RWPE2 (cell line): ENCODE measurements around the gene CFD.
"Not testable (repeated sequence)": the region's sequence is repeated elsewhere in the genome, so short reads cannot be mapped to it uniquely, and the experiment has no call there.

Source experiments
- ATAC-seq: fragments of 200-7000 bp; cut with Tn5 transposase; 3 replicates; pipeline ENCODE4 v1.9.1; 2021; ENCODE audit warnings: low read depth
- DNase-seq: peaks from one replicate; pipeline ENCODE4 v3.0.0-alpha.2; 2020; ENCODE audit warnings: low spot score
- H3K27ac ChIP-seq: fragments of 450-650 bp; 2 replicates; pipeline ENCODE4 v1.5.1; 2017; ENCODE audit warnings: mild to moderate bottlenecking; ENCODE audit not compliant: poor library complexity, severe bottlenecking
- H3K27me3 ChIP-seq: fragments of 250-450 bp; sonication (Bioruptor Pico); 2 replicates; pipeline ENCODE4 v1.5.1; 2021; ENCODE audit warnings: mild to moderate bottlenecking, moderate library complexity; ENCODE audit not compliant: insufficient read depth, poor library complexity, severe bottlenecking
- H3K36me3 ChIP-seq: fragments of 250-450 bp; sonication (Bioruptor Pico); 2 replicates; pipeline ENCODE4 v1.5.1; 2020; ENCODE audit warnings: low read depth, mild to moderate bottlenecking, moderate library complexity
- H3K4me1 ChIP-seq: fragments of 250-450 bp; sonication (Bioruptor Pico); 2 replicates; pipeline ENCODE4 v1.5.1; 2021; ENCODE audit warnings: mild to moderate bottlenecking, moderate library complexity; ENCODE audit not compliant: insufficient read depth, poor library complexity, severe bottlenecking
- H3K4me3 ChIP-seq: fragments of 250-450 bp; sonication (Bioruptor Pico); 2 replicates; pipeline ENCODE4 v1.5.1; 2021; ENCODE audit warnings: mild to moderate bottlenecking, moderate library complexity; ENCODE audit not compliant: severe bottlenecking
- H3K9me3 ChIP-seq: fragments of 250-450 bp; sonication (Bioruptor Pico); 2 replicates; pipeline ENCODE4 v1.5.1; 2021; ENCODE audit warnings: mild to moderate bottlenecking, moderate library complexity; ENCODE audit not compliant: severe bottlenecking
- CTCF ChIP-seq: fragments of 450-650 bp; IDR thresholded peaks from one replicate; pipeline ENCODE4 v1.5.1; 2017; ENCODE audit warnings: mild to moderate bottlenecking, moderate library complexity; ENCODE audit not compliant: poor library complexity, severe bottlenecking

The CFD gene

GRCh38 chr19:888581-889385 is 29.3 kb downstream of the CFD start:
- Histone ChIP-seq H3K4me3 (no peak overlapping the region), H3K4me1 (no peaks in the 10 kb centered on the region), H3K27ac (no peak overlapping the region), H3K36me3 (peaks cover 29% of the 10 kb centered on the region), H3K27me3 (no peaks in the 10 kb centered on the region), H3K9me3 (no peaks in the 10 kb centered on the region)
- no peak for DNase-seq
- TF ChIP-seq CTCF, result no peak
- no peak for ATAC-seq

GRCh38 chr19:889662-890295 is 30.3 kb downstream of the CFD start:
- Histone ChIP-seq H3K36me3 (peaks cover 20% of the 10 kb centered on the region), H3K9me3 (no peaks in the 10 kb centered on the region), H3K27ac (no peak overlapping the region), H3K4me3 (no peak overlapping the region), H3K27me3 (no peaks in the 10 kb centered on the region), H3K4me1 (no peaks in the 10 kb centered on the region)
- DNase-seq (no peak), ATAC-seq (no peak)
- no peak for TF ChIP-seq CTCF

DNA sequence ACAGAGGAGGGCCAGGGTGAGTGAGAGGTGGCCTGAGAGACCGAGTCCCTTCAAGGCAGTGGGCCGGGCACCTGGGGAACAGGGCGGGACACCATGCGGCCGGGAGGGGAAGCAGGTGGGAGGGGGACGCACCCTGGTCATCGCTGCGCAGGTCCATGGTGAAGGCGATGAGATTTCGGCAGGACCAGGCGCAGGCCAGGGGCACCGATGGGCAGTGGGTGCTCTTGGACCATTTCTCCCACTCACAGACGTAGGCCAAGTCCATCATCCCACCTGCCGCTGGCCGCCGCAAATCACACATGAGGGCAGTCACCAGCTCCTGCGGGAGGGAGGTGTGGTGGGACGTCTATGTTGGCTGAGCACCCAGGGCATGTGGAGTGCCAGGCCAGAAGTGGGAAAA is 31.4 kb downstream of the CFD start:
- no peak for TF ChIP-seq CTCF
- no peak for ATAC-seq
- H3K27me3 ChIP-seq, result no peaks in the 10 kb centered on the region
- H3K9me3 ChIP-seq, result no peaks in the 10 kb centered on the region
- no peak overlapping the region for H3K4me3 ChIP-seq
- H3K4me1 ChIP-seq, result no peaks in the 10 kb centered on the region
- H3K27ac ChIP-seq, result no peak overlapping the region
- no peak for DNase-seq
- peaks cover 17% of the 10 kb centered on the region for H3K36me3 ChIP-seq

- not testable (repeated sequence) for ATAC-seq, H3K4me1 ChIP-seq, H3K9me3 ChIP-seq, H3K27me3 ChIP-seq
- Histone ChIP-seq H3K27ac (peak overlapping the region; percentile 74), H3K36me3 (peaks cover 17% of the 10 kb centered on the region), H3K4me3 (peak overlapping the region; percentile 66)
- DNase-seq, result peak; percentile 55
Observed at GRCh38 chr19:891421-892200, 32.1 kb downstream of the CFD start.

DNA sequence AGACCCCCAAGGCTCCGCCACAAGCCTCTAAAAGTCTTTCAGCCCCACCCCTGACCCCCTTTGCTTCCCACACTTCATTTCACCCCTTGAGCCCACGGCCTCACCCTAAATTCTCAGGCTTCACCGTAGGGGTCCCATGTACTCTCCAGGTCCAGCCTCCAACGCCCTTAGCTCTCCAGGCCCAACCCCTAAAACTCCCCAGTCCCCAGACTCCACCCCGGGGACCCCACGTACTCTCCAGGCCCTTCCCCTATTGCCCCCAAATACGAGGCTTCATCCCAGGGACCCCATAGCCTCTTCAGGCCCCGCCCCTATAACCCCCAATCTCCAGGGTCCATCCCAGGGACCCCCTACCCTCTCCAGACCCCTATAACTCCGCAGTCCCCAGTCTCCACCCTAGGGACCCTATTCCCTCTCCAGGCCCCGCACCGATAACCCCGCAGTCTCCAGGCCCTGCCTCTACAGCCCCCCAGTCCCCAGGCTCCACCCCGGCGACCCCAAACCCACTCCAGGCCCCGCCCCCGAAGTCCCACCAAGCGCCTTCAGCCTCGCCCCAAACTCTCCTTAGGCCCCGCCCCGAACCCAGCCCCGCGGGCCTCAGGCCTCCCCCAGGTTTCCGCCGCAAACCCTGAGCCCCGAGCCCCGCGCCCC is 32.9 kb downstream of the CFD start:
- no peaks in the 10 kb centered on the region for H3K9me3 ChIP-seq
- H3K4me1 ChIP-seq, result no peaks in the 10 kb centered on the region
- peak overlapping the region; percentile 66 for H3K4me3 ChIP-seq
- no peak for TF ChIP-seq CTCF
- ATAC-seq (no peak), DNase-seq (peak; percentile 59)
- H3K27me3 ChIP-seq, result no peaks in the 10 kb centered on the region
- H3K27ac ChIP-seq, result peak overlapping the region; percentile 74
- peaks cover 13% of the 10 kb centered on the region for H3K36me3 ChIP-seq
